ENCODE results near the gene AVL9. TPM values are rescaled to one million over a fixed set of nuclear protein-coding genes. Genes with fewer than 3 reads are reported as not detected.

AVL9 gene
- total and polyA plus RNA-seq, 2 experiments from 2014 or later: 13.1 to 33.8 TPM

DNA sequence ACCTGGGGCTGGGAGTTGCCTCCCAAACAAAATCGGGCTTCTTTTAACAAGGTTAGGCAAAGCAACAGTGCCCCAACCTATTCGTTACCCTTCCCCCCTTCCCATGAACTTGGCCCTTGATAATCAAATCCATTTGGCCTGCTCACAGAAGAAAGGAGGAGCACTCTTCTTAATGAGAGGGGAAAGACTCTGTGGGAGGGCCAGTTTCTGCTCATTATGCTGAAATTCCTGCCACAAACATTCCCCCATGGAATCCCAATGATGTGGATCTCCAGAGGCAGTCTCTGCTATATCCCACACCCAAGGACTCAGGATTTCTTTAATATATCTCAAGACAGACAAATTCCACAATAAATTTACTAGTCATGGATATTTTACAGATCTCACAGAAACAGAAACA, 48.1 kb upstream of the AVL9 start:
- peaks cover 2% of the 10 kb centered on the region; the same call in 2 of the 3 replicates for H3K4me1 Mint-ChIP-seq
- H3K79me2 ChIP-seq (replicated peaks; ENCODE audit: insufficient read depth): no peaks in the 10 kb centered on the region
- H3K27ac ChIP-seq (ENCODE audit: low read depth): no peak overlapping the region
- H3K36me3 Mint-ChIP-seq (ENCODE audit: low read depth): no peaks in the 10 kb centered on the region; the same call in 2 of the 3 replicates
- no peak for TF ChIP-seq ZNF331 (CRISPR knock-in tag; IDR thresholded peaks at IDR 0.05; ENCODE audit: low read depth)
- TF ChIP-seq, protein P1, sequence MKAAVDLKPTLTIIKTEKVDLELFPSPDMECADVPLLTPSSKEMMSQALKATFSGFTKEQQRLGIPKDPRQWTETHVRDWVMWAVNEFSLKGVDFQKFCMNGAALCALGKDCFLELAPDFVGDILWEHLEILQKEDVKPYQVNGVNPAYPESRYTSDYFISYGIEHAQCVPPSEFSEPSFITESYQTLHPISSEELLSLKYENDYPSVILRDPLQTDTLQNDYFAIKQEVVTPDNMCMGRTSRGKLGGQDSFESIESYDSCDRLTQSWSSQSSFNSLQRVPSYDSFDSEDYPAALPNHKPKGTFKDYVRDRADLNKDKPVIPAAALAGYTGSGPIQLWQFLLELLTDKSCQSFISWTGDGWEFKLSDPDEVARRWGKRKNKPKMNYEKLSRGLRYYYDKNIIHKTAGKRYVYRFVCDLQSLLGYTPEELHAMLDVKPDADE (IDR thresholded peaks at IDR 0.05): no peak
- no peak for TF ChIP-seq NANOG (IDR thresholded peaks at IDR 0.05; ENCODE audit: borderline replicate concordance)
- TF ChIP-seq CREB1 (CRISPR knock-in tag; IDR thresholded peaks at IDR 0.05; ENCODE audit: low read depth): no peak
- TF ChIP-seq STAT1 (IDR thresholded peaks at IDR 0.05; ENCODE audit: unreplicated experiment): no peak
- TF ChIP-seq ZNF114 (CRISPR knock-in tag; IDR thresholded peaks at IDR 0.05): no peak
- no peak for TF ChIP-seq EZH2 (IDR thresholded peaks at IDR 0.05; ENCODE audit: low read depth, unreplicated experiment)
- TF ChIP-seq POLR2AphosphoS5 (IDR thresholded peaks at IDR 0.05; ENCODE audit: low read depth): no peak
- no peak for TF ChIP-seq JUNB (IDR thresholded peaks at IDR 0.05; ENCODE audit: unreplicated experiment)
- TF ChIP-seq, protein P2, sequence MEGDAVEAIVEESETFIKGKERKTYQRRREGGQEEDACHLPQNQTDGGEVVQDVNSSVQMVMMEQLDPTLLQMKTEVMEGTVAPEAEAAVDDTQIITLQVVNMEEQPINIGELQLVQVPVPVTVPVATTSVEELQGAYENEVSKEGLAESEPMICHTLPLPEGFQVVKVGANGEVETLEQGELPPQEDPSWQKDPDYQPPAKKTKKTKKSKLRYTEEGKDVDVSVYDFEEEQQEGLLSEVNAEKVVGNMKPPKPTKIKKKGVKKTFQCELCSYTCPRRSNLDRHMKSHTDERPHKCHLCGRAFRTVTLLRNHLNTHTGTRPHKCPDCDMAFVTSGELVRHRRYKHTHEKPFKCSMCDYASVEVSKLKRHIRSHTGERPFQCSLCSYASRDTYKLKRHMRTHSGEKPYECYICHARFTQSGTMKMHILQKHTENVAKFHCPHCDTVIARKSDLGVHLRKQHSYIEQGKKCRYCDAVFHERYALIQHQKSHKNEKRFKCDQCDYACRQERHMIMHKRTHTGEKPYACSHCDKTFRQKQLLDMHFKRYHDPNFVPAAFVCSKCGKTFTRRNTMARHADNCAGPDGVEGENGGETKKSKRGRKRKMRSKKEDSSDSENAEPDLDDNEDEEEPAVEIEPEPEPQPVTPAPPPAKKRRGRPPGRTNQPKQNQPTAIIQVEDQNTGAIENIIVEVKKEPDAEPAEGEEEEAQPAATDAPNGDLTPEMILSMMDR (conservative IDR thresholded peaks at IDR 0.05; ENCODE audit: low read depth in 2 of 2): no peak
- TF ChIP-seq REST (IDR thresholded peaks at IDR 0.05; ENCODE audit: unreplicated experiment): no peak
- no peak for TF ChIP-seq EZH2phosphoT487 (IDR thresholded peaks at IDR 0.05; ENCODE audit: unreplicated experiment)
- TF ChIP-seq, protein P3, sequence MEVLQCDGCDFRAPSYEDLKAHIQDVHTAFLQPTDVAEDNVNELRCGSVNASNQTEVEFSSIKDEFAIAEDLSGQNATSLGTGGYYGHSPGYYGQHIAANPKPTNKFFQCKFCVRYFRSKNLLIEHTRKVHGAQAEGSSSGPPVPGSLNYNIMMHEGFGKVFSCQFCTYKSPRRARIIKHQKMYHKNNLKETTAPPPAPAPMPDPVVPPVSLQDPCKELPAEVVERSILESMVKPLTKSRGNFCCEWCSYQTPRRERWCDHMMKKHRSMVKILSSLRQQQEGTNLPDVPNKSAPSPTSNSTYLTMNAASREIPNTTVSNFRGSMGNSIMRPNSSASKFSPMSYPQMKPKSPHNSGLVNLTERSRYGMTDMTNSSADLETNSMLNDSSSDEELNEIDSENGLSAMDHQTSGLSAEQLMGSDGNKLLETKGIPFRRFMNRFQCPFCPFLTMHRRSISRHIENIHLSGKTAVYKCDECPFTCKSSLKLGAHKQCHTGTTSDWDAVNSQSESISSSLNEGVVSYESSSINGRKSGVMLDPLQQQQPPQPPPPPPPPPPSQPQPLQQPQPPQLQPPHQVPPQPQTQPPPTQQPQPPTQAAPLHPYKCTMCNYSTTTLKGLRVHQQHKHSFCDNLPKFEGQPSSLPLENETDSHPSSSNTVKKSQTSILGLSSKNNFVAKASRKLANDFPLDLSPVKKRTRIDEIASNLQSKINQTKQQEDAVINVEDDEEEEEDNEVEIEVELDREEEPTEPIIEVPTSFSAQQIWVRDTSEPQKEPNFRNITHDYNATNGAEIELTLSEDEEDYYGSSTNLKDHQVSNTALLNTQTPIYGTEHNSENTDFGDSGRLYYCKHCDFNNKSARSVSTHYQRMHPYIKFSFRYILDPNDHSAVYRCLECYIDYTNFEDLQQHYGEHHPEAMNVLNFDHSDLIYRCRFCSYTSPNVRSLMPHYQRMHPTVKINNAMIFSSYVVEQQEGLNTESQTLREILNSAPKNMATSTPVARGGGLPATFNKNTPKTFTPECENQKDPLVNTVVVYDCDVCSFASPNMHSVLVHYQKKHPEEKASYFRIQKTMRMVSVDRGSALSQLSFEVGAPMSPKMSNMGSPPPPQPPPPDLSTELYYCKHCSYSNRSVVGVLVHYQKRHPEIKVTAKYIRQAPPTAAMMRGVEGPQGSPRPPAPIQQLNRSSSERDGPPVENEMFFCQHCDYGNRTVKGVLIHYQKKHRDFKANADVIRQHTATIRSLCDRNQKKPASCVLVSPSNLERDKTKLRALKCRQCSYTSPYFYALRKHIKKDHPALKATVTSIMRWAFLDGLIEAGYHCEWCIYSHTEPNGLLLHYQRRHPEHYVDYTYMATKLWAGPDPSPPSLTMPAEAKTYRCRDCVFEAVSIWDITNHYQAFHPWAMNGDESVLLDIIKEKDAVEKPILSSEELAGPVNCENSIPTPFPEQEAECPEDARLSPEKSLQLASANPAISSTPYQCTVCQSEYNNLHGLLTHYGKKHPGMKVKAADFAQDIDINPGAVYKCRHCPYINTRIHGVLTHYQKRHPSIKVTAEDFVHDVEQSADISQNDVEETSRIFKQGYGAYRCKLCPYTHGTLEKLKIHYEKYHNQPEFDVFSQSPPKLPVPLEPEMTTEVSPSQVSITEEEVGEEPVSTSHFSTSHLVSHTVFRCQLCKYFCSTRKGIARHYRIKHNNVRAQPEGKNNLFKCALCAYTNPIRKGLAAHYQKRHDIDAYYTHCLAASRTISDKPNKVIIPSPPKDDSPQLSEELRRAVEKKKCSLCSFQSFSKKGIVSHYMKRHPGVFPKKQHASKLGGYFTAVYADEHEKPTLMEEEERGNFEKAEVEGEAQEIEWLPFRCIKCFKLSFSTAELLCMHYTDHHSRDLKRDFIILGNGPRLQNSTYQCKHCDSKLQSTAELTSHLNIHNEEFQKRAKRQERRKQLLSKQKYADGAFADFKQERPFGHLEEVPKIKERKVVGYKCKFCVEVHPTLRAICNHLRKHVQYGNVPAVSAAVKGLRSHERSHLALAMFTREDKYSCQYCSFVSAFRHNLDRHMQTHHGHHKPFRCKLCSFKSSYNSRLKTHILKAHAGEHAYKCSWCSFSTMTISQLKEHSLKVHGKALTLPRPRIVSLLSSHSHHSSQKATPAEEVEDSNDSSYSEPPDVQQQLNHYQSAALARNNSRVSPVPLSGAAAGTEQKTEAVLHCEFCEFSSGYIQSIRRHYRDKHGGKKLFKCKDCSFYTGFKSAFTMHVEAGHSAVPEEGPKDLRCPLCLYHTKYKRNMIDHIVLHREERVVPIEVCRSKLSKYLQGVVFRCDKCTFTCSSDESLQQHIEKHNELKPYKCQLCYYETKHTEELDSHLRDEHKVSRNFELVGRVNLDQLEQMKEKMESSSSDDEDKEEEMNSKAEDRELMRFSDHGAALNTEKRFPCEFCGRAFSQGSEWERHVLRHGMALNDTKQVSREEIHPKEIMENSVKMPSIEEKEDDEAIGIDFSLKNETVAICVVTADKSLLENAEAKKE (CRISPR knock-in tag; IDR thresholded peaks at IDR 0.05): no peak
- H3K4me1 ChIP-seq (ENCODE audit: insufficient read depth): no peaks in the 10 kb centered on the region
- no peak overlapping the region for H3K27ac Mint-ChIP-seq
- H3K9me3 Mint-ChIP-seq: peaks cover 7% of the 10 kb centered on the region; the same call in 2 of the 3 replicates
- no peak overlapping the region for H3K4me3 Mint-ChIP-seq
- H3K4me3 ChIP-seq: no peak overlapping the region
- peaks cover 15% of the 10 kb centered on the region for H3K9me2 ChIP-seq (ENCODE audit: insufficient read depth)
- no peaks in the 10 kb centered on the region for H3F3A ChIP-seq (replicated peaks; ENCODE audit: low read depth)
- no peaks in the 10 kb centered on the region for H4K20me1 ChIP-seq (replicated peaks; ENCODE audit: insufficient read depth)
- peak; percentile 26 for DNase-seq (ENCODE audit: low spot score)
- H3K4me2 ChIP-seq: no peak overlapping the region
- no peaks in the 10 kb centered on the region for H3K36me3 ChIP-seq (ENCODE audit: insufficient read depth)
- ATAC-seq: no peak
- H3K27me3 Mint-ChIP-seq (ENCODE audit: insufficient read depth, low read depth, poor library complexity): peaks cover 2% of the 10 kb centered on the region
- H3K27me3 ChIP-seq (ENCODE audit: insufficient read depth): no peaks in the 10 kb centered on the region
- H2AFZ ChIP-seq: no peak overlapping the region
